ENCODE measurements around the gene VOPP1. TPM values are rescaled to one million over a fixed set of nuclear protein-coding genes. Genes with fewer than 3 reads are reported as not detected.

The VOPP1 gene
- total and polyA plus RNA-seq, 9 of the 15 experiments (the other 6 are each of a cell fraction or from before 2014, with no cell fraction given) = 8.2 to 45.8 (median 31.2) TPM

- no peak for DNase-seq (ENCODE audit: extremely low read depth in 1 of 4, low spot score in 3 of 4)
- TF ChIP-seq KLF16 (IDR thresholded peaks at IDR 0.05) (no peak), BRF2 (IDR thresholded peaks at IDR 0.05; ENCODE audit: borderline replicate concordance, insufficient read depth, insufficient read length) (no peak), SRSF1 (IDR thresholded peaks at IDR 0.05; ENCODE audit: low read depth, low read length) (no peak), DACH1 (IDR thresholded peaks at IDR 0.05; ENCODE audit: partially characterized antibody) (no peak), POLR3G (IDR thresholded peaks at IDR 0.05; ENCODE audit: extremely low read depth, insufficient read length, insufficient replicate concordance) (no peak), MTA3 (IDR thresholded peaks at IDR 0.05; ENCODE audit: borderline replicate concordance) (no peak), PHF20 (IDR thresholded peaks at IDR 0.05; ENCODE audit: partially characterized antibody) (no peak), ZFP30 (CRISPR knock-in tag; IDR thresholded peaks at IDR 0.05; ENCODE audit: borderline replicate concordance) (no peak), MTA1 (IDR thresholded peaks at IDR 0.05; ENCODE audit: borderline replicate concordance) (no peak), RBM15 (IDR thresholded peaks at IDR 0.05; ENCODE audit: insufficient read depth, low read length) (no peak), HEY1 (CRISPR knock-in tag; IDR thresholded peaks at IDR 0.05; ENCODE audit: borderline replicate concordance) (no peak), RAD21 (CRISPR knock-in tag; conservative IDR thresholded peaks at IDR 0.05 in 1 of 2, IDR thresholded peaks at IDR 0.05 in 1 of 2) (no peak), ZBTB26 (CRISPR knock-in tag; IDR thresholded peaks at IDR 0.05) (no peak), SMAD3 (CRISPR knock-in tag; conservative IDR thresholded peaks at IDR 0.05) (no peak), ZBTB8A (IDR thresholded peaks at IDR 0.05; ENCODE audit: partially characterized antibody) (no peak), FOXK1 (CRISPR knock-in tag; IDR thresholded peaks at IDR 0.05; ENCODE audit: borderline replicate concordance) (no peak)
- Histone ChIP-seq H3K4me3 (no peak overlapping the region), H3K36me3 (ENCODE audit: control insufficient read depth, insufficient read depth, low read length) (no peaks in the 10 kb centered on the region), H3K27me3 (ENCODE audit: control insufficient read depth in 2 of 2, insufficient read depth in 2 of 2, low read length in 2 of 2) (no peaks in the 10 kb centered on the region), H4K20me1 (replicated peaks; ENCODE audit: control insufficient read depth, insufficient read depth, low read length) (peaks cover 15% of the 10 kb centered on the region; the same call in 1 of the 2 replicates), H3K4me2 (ENCODE audit: insufficient read depth, low read length) (no peak overlapping the region), H3K4me1 (replicated peaks in 1 of 2; ENCODE audit: control insufficient read depth in 2 of 2, insufficient read depth in 2 of 2, low read length in 2 of 2) (peaks cover 15 to 35% of the 10 kb centered on the region in 2 experiments), H3K9me1 (ENCODE audit: control insufficient read depth, insufficient read depth, low read length) (no peaks in the 10 kb centered on the region), H3K9ac (ENCODE audit: insufficient read depth in 1 of 2, low read depth in 2 of 2, low read length in 2 of 2) (peak overlapping the region in 1 of 2 experiments; percentile 48; a peak in 1 of 4 replicates), H3K9me3 (replicated peaks; ENCODE audit: control insufficient read depth, insufficient read depth, low read depth, low read length) (no peaks in the 10 kb centered on the region), H3K27ac (ENCODE audit: extremely low read depth, low read depth, low read length) (no peak overlapping the region), H3K79me2 (ENCODE audit: control insufficient read depth, insufficient read depth, low read length) (peaks cover 74% of the 10 kb centered on the region), H2AFZ (ENCODE audit: low read depth, low read length) (no peak overlapping the region)
- 41% methylated on average over 4 of the region's 4 CpGs for WGBS (ENCODE audit: insufficient coverage, low coverage, missing lambda C conversion rate)
- no TSS peak for BruUV-seq (replicated peaks)
- ChIA-PET POLR2A (interaction anchor here (0.6 to 0.7 kb wide), 2 partner anchors 297 to 519 kb away, joined by 3 read pairs; no protein-coding TSS in a partner anchor), CTCF (ENCODE audit: low intra/inter-chr PET ratio) (no interaction called here)
- in situ Hi-C loops (cut with MboI) = no loop called here
- FAIRE-seq = no peak
- intact Hi-C loops (cut with micrococcal nuclease) = no loop called here
- ATAC-seq = no peak
Observed at GRCh38 chr7:55568613-55569268, 3.6 kb downstream of the VOPP1 start.
